ENCODE results near the gene ITFG2.

The ITFG2 gene

GRCh38 chr12:2829275-2829674 is 16.8 kb downstream of the ITFG2 start:
- Histone ChIP-seq H3K27me3 (ENCODE audit: low read depth, low read length) (no peaks in the 10 kb centered on the region), H3K36me3 (replicated peaks; ENCODE audit: low read depth, low read length) (peaks cover 27% of the 10 kb centered on the region), H3K9me3 (ENCODE audit: insufficient read depth, low read length) (no peaks in the 10 kb centered on the region), H3K4me2 (ENCODE audit: low read length) (no peak overlapping the region), H4K20me1 (ENCODE audit: insufficient read depth, low read length) (no peaks in the 10 kb centered on the region), H3K4me1 (ENCODE audit: low read length) (no peaks in the 10 kb centered on the region), H3K79me2 (ENCODE audit: low read length) (no peaks in the 10 kb centered on the region), H3K4me3 (ENCODE audit: low read length) (no peak overlapping the region), H3K9ac (ENCODE audit: low read length) (no peak overlapping the region), H2AFZ (ENCODE audit: low read depth, low read length) (no peak overlapping the region), H3K27ac (ENCODE audit: low read length) (no peak overlapping the region)
- TF ChIP-seq EZH2phosphoT487 (IDR thresholded peaks at IDR 0.05; ENCODE audit: low read depth) = no peak
- no peak for TF ChIP-seq CTCF (IDR thresholded peaks at IDR 0.05; ENCODE audit: low read depth, low read length)

- Histone ChIP-seq H2AFZ (ENCODE audit: low read depth, low read length) (no peak overlapping the region), H3K79me2 (ENCODE audit: low read length) (no peaks in the 10 kb centered on the region), H3K9me3 (ENCODE audit: insufficient read depth, low read length) (no peaks in the 10 kb centered on the region), H3K4me1 (ENCODE audit: low read length) (no peaks in the 10 kb centered on the region), H3K4me3 (ENCODE audit: low read length) (no peak overlapping the region), H3K27me3 (ENCODE audit: low read depth, low read length) (no peaks in the 10 kb centered on the region), H3K27ac (ENCODE audit: low read length) (no peak overlapping the region), H3K4me2 (ENCODE audit: low read length) (no peak overlapping the region), H3K9ac (ENCODE audit: low read length) (no peak overlapping the region), H4K20me1 (ENCODE audit: insufficient read depth, low read length) (no peaks in the 10 kb centered on the region), H3K36me3 (replicated peaks; ENCODE audit: low read depth, low read length) (peaks cover 8% of the 10 kb centered on the region)
- TF ChIP-seq CTCF (IDR thresholded peaks at IDR 0.05; ENCODE audit: low read depth, low read length) (no peak), EZH2phosphoT487 (IDR thresholded peaks at IDR 0.05; ENCODE audit: low read depth) (no peak)
Measured at GRCh38 chr12:2832550-2833127, 20.2 kb downstream of the ITFG2 start.

GRCh38 chr12:2833327-2833726 is 20.9 kb downstream of the ITFG2 start:
- Histone ChIP-seq H3K9ac (ENCODE audit: low read length) (no peak overlapping the region), H3K4me3 (ENCODE audit: low read length) (no peak overlapping the region), H3K36me3 (replicated peaks; ENCODE audit: low read depth, low read length) (peaks cover 5% of the 10 kb centered on the region), H3K27ac (ENCODE audit: low read length) (no peak overlapping the region), H3K27me3 (ENCODE audit: low read depth, low read length) (no peaks in the 10 kb centered on the region), H4K20me1 (ENCODE audit: insufficient read depth, low read length) (no peaks in the 10 kb centered on the region), H3K9me3 (ENCODE audit: insufficient read depth, low read length) (no peaks in the 10 kb centered on the region), H2AFZ (ENCODE audit: low read depth, low read length) (no peak overlapping the region), H3K4me2 (ENCODE audit: low read length) (no peak overlapping the region), H3K4me1 (ENCODE audit: low read length) (no peaks in the 10 kb centered on the region), H3K79me2 (ENCODE audit: low read length) (no peaks in the 10 kb centered on the region)
- TF ChIP-seq EZH2phosphoT487 (IDR thresholded peaks at IDR 0.05; ENCODE audit: low read depth) (no peak), CTCF (IDR thresholded peaks at IDR 0.05; ENCODE audit: low read depth, low read length) (no peak)

GRCh38 chr12:2833810-2834209 is 21.3 kb downstream of the ITFG2 start:
- peaks cover 5% of the 10 kb centered on the region for H3K36me3 ChIP-seq (replicated peaks; ENCODE audit: low read depth, low read length)
- H2AFZ ChIP-seq (ENCODE audit: low read depth, low read length) = no peak overlapping the region
- no peaks in the 10 kb centered on the region for H3K4me1 ChIP-seq (ENCODE audit: low read length)
- H3K27ac ChIP-seq (ENCODE audit: low read length) = no peak overlapping the region
- H3K4me3 ChIP-seq (ENCODE audit: low read length) = no peak overlapping the region
- no peaks in the 10 kb centered on the region for H3K79me2 ChIP-seq (ENCODE audit: low read length)
- H3K9ac ChIP-seq (ENCODE audit: low read length) = no peak overlapping the region
- no peaks in the 10 kb centered on the region for H3K9me3 ChIP-seq (ENCODE audit: insufficient read depth, low read length)
- H4K20me1 ChIP-seq (ENCODE audit: insufficient read depth, low read length) = no peaks in the 10 kb centered on the region
- H3K4me2 ChIP-seq (ENCODE audit: low read length) = no peak overlapping the region
- TF ChIP-seq EZH2phosphoT487 (IDR thresholded peaks at IDR 0.05; ENCODE audit: low read depth) (no peak), CTCF (IDR thresholded peaks at IDR 0.05; ENCODE audit: low read depth, low read length) (no peak)
- H3K27me3 ChIP-seq (ENCODE audit: low read depth, low read length) = no peaks in the 10 kb centered on the region

Measured in OCI-LY3 (cell line).